HepG2 (cell line): ENCODE results near the gene RCBTB2. TPM values are rescaled to one million over a fixed set of nuclear protein-coding genes. Genes with fewer than 3 reads are reported as not detected.

ENCODE experiments used
- ATAC-seq: fragments of 200-7000 bp; cut with Tn5 transposase; 3 replicates; pipeline ENCODE4 v1.9.1; 2020; ENCODE audit warnings: mild to moderate bottlenecking, moderate library complexity
- BruUV-seq: library from RNA; stranded (reverse); fragments of 400-500 nt; replicated peaks from 2 replicates; lab custom pipeline; 2021; lab: Mats Ljungman, UMichigan
- CTCF ChIA-PET: fragments of 300-600 bp; formaldehyde crosslinking; extraction: SDS; loops from one replicate; lab custom pipeline; 2021; ENCODE audit warnings: low total read pairs, inconsistent platforms, low intra/inter-chr PET ratio; lab: Yijun Ruan, JAX
- POLR2A ChIA-PET: fragments of 350-600 bp; sonication (Branson Sonifier 250); formaldehyde crosslinking; loops from one replicate; lab custom pipeline; 2020; ENCODE audit warnings: antibody characterized with exemption, inconsistent platforms; lab: Yijun Ruan, JAX
- DNase-seq: peaks from one replicate; pipeline ENCODE4 v3.0.0-alpha.2; 2015; ENCODE audit warnings: low spot score
- FAIRE-seq: peaks from 3 replicates; lab custom pipeline; 2011; peaks lifted over from hg19 to GRCh38; lab: Jason Lieb, UNC
- H2AFZ ChIP-seq: one replicate; pipeline ENCODE4 v1.6.1; 2011; ENCODE audit warnings: low read length, inconsistent platforms
- H3K27ac ChIP-seq: fragments of 300-600 bp; 3 replicates; pipeline ENCODE4 v1.8.0; 2011; ENCODE audit warnings: mixed run types, mild to moderate bottlenecking, mixed read lengths, low read length, inconsistent platforms; ENCODE audit not compliant: insufficient read depth; ENCODE audit errors: extremely low read length
- H3K27me3 ChIP-seq, 2 experiments: fragments of 200-600 bp in 1 of 2; 2 replicates in 1 of 2; 3 replicates in 1 of 2; pipeline versions ENCODE4 v1.6.0 to v1.8.0; 2011; ENCODE audit warnings: low read length in 2 of 2, mild to moderate bottlenecking in 2 of 2, moderate library complexity in 2 of 2, inconsistent platforms in 1 of 2; ENCODE audit not compliant: insufficient read depth in 2 of 2, control insufficient read depth in 1 of 2
- H3K36me3 ChIP-seq, 2 experiments: fragments of 200-600 bp in 1 of 2; replicated peaks in 1 of 2; 2 replicates in 1 of 2; 3 replicates in 1 of 2; pipeline versions ENCODE4 v1.5.1 to v1.8.0; 2011; ENCODE audit warnings: low read length in 2 of 2, inconsistent platforms in 1 of 2; ENCODE audit not compliant: insufficient read depth in 2 of 2, control insufficient read depth in 1 of 2
- H3K4me1 ChIP-seq: 2 replicates; pipeline ENCODE4 v1.5.1; 2012; ENCODE audit warnings: low read length, inconsistent platforms; ENCODE audit not compliant: insufficient read depth
- H3K4me2 ChIP-seq: 2 replicates; pipeline ENCODE4 v1.6.0; 2011; ENCODE audit warnings: low read depth, low read length, inconsistent platforms
- H3K4me3 ChIP-seq, 3 experiments: fragments of 200-600 bp in 1 of 3; sonication (generic), shearing (Covaris generic) in 1 of 3; replicated peaks in 1 of 3; 2 replicates each; pipeline ENCODE4 v1.5.1; 2011 to 2016; ENCODE audit warnings: low read length in 3 of 3, inconsistent platforms in 2 of 3, low read depth in 2 of 3, mild to moderate bottlenecking in 2 of 3, control low read depth in 1 of 3, mixed read lengths in 1 of 3; ENCODE audit not compliant: insufficient read depth in 1 of 3
- H3K79me2 ChIP-seq: one replicate; pipeline ENCODE4 v1.6.1; 2011; ENCODE audit warnings: low read length, inconsistent platforms; ENCODE audit not compliant: insufficient read depth
- H3K9ac ChIP-seq: 2 replicates; pipeline ENCODE4 v1.6.0; 2011; ENCODE audit warnings: mild to moderate bottlenecking, low read depth, low read length, inconsistent platforms; ENCODE audit not compliant: insufficient read depth
- H3K9me3 ChIP-seq: 2 replicates; pipeline ENCODE4 v1.5.1; 2012; ENCODE audit warnings: mild to moderate bottlenecking, low read length
- H4K20me1 ChIP-seq: 2 replicates; pipeline ENCODE4 v1.6.0; 2011; ENCODE audit warnings: inconsistent platforms, mild to moderate bottlenecking, low read length, moderate library complexity; ENCODE audit not compliant: insufficient read depth
- CCDC6 ChIP-seq: sonication (generic); formaldehyde crosslinking; IDR thresholded peaks from 2 replicates; pipeline ENCODE4 v1.8.1; 2022; ENCODE audit warnings: mild to moderate bottlenecking, missing genetic modification reagents, moderate library complexity
- CERS6 ChIP-seq: sonication (generic); formaldehyde crosslinking; IDR thresholded peaks from 2 replicates; pipeline ENCODE4 v1.5.0; 2020; ENCODE audit warnings: missing genetic modification reagents
- DR1 ChIP-seq: sonication (generic); formaldehyde crosslinking; IDR thresholded peaks from 2 replicates; pipeline ENCODE4 v1.8.0; 2021; ENCODE audit warnings: mild to moderate bottlenecking, missing genetic modification reagents, inconsistent platforms
- HIVEP1 ChIP-seq: sonication (generic); formaldehyde crosslinking; IDR thresholded peaks from 2 replicates; pipeline ENCODE4 v1.4.0; 2020; ENCODE audit warnings: mild to moderate bottlenecking, missing genetic modification reagents
- HMGXB3 ChIP-seq: sonication (generic); formaldehyde crosslinking; IDR thresholded peaks from 2 replicates; pipeline ENCODE4 v1.4.0; 2020; ENCODE audit warnings: missing genetic modification reagents, borderline replicate concordance
- MED1 ChIP-seq: sonication (generic); formaldehyde crosslinking; IDR thresholded peaks from 2 replicates; pipeline ENCODE4 v1.4.0; 2020; ENCODE audit warnings: missing genetic modification reagents
- RELA ChIP-seq: sonication (generic); formaldehyde crosslinking; IDR thresholded peaks from 2 replicates; pipeline ENCODE4 v1.4.0; 2020; ENCODE audit warnings: missing genetic modification reagents
- SETDB1 ChIP-seq: sonication (generic); formaldehyde crosslinking; IDR thresholded peaks from 2 replicates; pipeline ENCODE4 v1.5.1; 2020; ENCODE audit warnings: missing genetic modification reagents, mild to moderate bottlenecking, borderline replicate concordance
- ZNF556 ChIP-seq: sonication (generic); formaldehyde crosslinking; IDR thresholded peaks from 2 replicates; pipeline ENCODE4 v1.4.0; 2020; ENCODE audit warnings: mild to moderate bottlenecking, missing genetic modification reagents, borderline replicate concordance
- ZNF567 ChIP-seq: sonication (generic); formaldehyde crosslinking; IDR thresholded peaks from 2 replicates; pipeline ENCODE4 v1.8.1; 2023; ENCODE audit warnings: mild to moderate bottlenecking, missing genetic modification reagents, borderline replicate concordance
- ZNF577 ChIP-seq: sonication (generic); formaldehyde crosslinking; IDR thresholded peaks from 2 replicates; pipeline ENCODE4 v1.4.0; 2020; ENCODE audit warnings: mild to moderate bottlenecking, low read depth, missing genetic modification reagents, borderline replicate concordance
- ZNF615 ChIP-seq: sonication (generic); formaldehyde crosslinking; IDR thresholded peaks from 2 replicates; pipeline ENCODE4 v1.5.0; 2020; ENCODE audit warnings: mild to moderate bottlenecking, missing genetic modification reagents, borderline replicate concordance
- ZNF792 ChIP-seq: IDR thresholded peaks from 2 replicates; pipeline ENCODE4 v1.6.1; 2016
- ZZZ3 ChIP-seq: sonication (generic); formaldehyde crosslinking; IDR thresholded peaks from 2 replicates; pipeline ENCODE4 v1.4.0; 2020; ENCODE audit warnings: missing genetic modification reagents, mild to moderate bottlenecking, borderline replicate concordance
- WGBS: methylation state at CpG from one replicate; pipeline ENCODE4 v1.1.6; 2017; ENCODE audit warnings: low lambda C conversion rate; 5-methylcytosine and 5-hydroxymethylcytosine counted together
- in situ Hi-C: cut with HindIII; loops from 2 replicates; pipeline ENCODE4 v1.10.0; 2017; ENCODE audit warnings: low pct_unique_long_range_greater_than_20kb; ENCODE audit not compliant: extremely low pct_ligation_motif_present
- intact Hi-C: fragments of 100-400 bp; cut with micrococcal nuclease; formaldehyde crosslinking; loops from one replicate; pipeline ENCODE4 v1.10.0; 2022; ENCODE audit not compliant: unreplicated experiment
- polyA plus RNA-seq, 8 experiments: library from polyadenylated mRNA; depleted of rRNA in 3 of 8; stranded (reverse) in 7 of 8; unstranded in 1 of 8; fragments of >200 nt; fragmentation: Illumina TruSeq in 4 of 8; extraction: Trizol in 4 of 8; gene quantifications; 2 replicates each; pipeline versions ENCODE4 v1.2.1 to v1.2.3, GENCODE V29; 2011 to 2016; ENCODE audit warnings: low read depth in 4 of 8, missing spikeins in 1 of 8, mixed read lengths in 1 of 8; ENCODE audit not compliant: insufficient read depth in 1 of 8
- total RNA-seq, 5 experiments: library from RNA; depleted of rRNA; stranded (reverse); fragments of >200 nt; fragmentation: Illumina TruSeq; extraction: Trizol; gene quantifications; 2 replicates each; pipeline ENCODE4 v1.2.3, GENCODE V29; 2016; ENCODE audit warnings: low read depth in 1 of 5
- TF ChIP-seq, protein P1 (sequence below): sonication (generic); formaldehyde crosslinking; IDR thresholded peaks from 2 replicates; pipeline ENCODE4 v1.5.0; 2020; ENCODE audit warnings: missing genetic modification reagents
- TF ChIP-seq, protein P2 (sequence below): sonication (generic); formaldehyde crosslinking; IDR thresholded peaks from 2 replicates; pipeline ENCODE4 v1.4.0; 2020; ENCODE audit warnings: low read depth, missing genetic modification reagents

Gene RCBTB2
- total and polyA plus RNA-seq, 2 of the 13 experiments (the other 11 are each of a cell fraction or from before 2014, with no cell fraction given): 1.9 to 2.7 TPM

GRCh38 chr13:48505597-48506091 is 27.2 kb downstream of the RCBTB2 start:
- FAIRE-seq (no peak), DNase-seq (no peak), ATAC-seq (no peak)
- 82% methylated on average over 11 of the region's 11 CpGs for WGBS
- no peak overlapping the region for H3K4me2 ChIP-seq
- POLR2A ChIA-PET: no interaction called here
- no peaks in the 10 kb centered on the region for H4K20me1 ChIP-seq
- no TSS peak for BruUV-seq
- in situ Hi-C loops (no loop called here), intact Hi-C loops (no loop called here)
- no peaks in the 10 kb centered on the region for H3K79me2 ChIP-seq
- no peaks in the 10 kb centered on the region for H3K9me3 ChIP-seq
- H2AFZ ChIP-seq: no peak overlapping the region
- no peak overlapping the region for H3K9ac ChIP-seq
- H3K4me3 ChIP-seq: no peak overlapping the region
- H3K36me3 ChIP-seq: no peaks in the 10 kb centered on the region
- H3K4me1 ChIP-seq: 0 out of 2 replicates have a peak, but pooled peaks cover 2% of the 10 kb centered on the region
- no peak overlapping the region for H3K27ac ChIP-seq
- CTCF ChIA-PET: no interaction called here
- H3K27me3 ChIP-seq: no peaks in the 10 kb centered on the region; a peak in 1 of 5 replicates
- TF ChIP-seq ZNF556 (no peak), SETDB1 (CRISPR knock-in tag) (no peak), ZNF577 (no peak), DR1 (CRISPR knock-in tag) (no peak), RELA (CRISPR knock-in tag) (no peak), CERS6 (CRISPR knock-in tag) (no peak), ZZZ3 (CRISPR knock-in tag) (no peak), ZNF615 (CRISPR knock-in tag) (no peak), ZNF567 (CRISPR knock-in tag) (no peak), ZNF792 (CRISPR knock-in tag) (no peak), HMGXB3 (CRISPR knock-in tag) (no peak), CCDC6 (CRISPR knock-in tag) (no peak), MED1 (CRISPR knock-in tag) (no peak), HIVEP1 (CRISPR knock-in tag) (no peak)
- TF ChIP-seq, protein P1, sequence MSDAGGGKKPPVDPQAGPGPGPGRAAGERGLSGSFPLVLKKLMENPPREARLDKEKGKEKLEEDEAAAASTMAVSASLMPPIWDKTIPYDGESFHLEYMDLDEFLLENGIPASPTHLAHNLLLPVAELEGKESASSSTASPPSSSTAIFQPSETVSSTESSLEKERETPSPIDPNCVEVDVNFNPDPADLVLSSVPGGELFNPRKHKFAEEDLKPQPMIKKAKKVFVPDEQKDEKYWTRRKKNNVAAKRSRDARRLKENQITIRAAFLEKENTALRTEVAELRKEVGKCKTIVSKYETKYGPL (CRISPR knock-in tag): no peak
- TF ChIP-seq, protein P2, sequence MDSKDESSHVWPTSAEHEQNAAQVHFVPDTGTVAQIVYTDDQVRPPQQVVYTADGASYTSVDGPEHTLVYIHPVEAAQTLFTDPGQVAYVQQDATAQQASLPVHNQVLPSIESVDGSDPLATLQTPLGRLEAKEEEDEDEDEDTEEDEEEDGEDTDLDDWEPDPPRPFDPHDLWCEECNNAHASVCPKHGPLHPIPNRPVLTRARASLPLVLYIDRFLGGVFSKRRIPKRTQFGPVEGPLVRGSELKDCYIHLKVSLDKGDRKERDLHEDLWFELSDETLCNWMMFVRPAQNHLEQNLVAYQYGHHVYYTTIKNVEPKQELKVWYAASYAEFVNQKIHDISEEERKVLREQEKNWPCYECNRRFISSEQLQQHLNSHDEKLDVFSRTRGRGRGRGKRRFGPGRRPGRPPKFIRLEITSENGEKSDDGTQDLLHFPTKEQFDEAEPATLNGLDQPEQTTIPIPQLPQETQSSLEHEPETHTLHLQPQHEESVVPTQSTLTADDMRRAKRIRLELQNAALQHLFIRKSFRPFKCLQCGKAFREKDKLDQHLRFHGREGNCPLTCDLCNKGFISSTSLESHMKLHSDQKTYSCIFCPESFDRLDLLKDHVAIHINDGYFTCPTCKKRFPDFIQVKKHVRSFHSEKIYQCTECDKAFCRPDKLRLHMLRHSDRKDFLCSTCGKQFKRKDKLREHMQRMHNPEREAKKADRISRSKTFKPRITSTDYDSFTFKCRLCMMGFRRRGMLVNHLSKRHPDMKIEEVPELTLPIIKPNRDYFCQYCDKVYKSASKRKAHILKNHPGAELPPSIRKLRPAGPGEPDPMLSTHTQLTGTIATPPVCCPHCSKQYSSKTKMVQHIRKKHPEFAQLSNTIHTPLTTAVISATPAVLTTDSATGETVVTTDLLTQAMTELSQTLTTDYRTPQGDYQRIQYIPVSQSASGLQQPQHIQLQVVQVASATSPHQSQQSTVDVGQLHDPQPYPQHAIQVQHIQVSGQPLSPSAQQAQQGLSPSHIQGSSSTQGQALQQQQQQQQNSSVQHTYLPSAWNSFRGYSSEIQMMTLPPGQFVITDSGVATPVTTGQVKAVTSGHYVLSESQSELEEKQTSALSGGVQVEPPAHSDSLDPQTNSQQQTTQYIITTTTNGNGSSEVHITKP (CRISPR knock-in tag): no peak
